Measurements from ENCODE around the gene SAG. TPM values are rescaled to one million over a fixed set of nuclear protein-coding genes. Genes with fewer than 3 reads are reported as not detected.
A peak's percentile ranks its signal among the peaks of the same experiment; 100 is the strongest.

Gene SAG
- total RNA-seq, 4 donors from 2014 or later, result 0.07 TPM; not detected in 3

DNA sequence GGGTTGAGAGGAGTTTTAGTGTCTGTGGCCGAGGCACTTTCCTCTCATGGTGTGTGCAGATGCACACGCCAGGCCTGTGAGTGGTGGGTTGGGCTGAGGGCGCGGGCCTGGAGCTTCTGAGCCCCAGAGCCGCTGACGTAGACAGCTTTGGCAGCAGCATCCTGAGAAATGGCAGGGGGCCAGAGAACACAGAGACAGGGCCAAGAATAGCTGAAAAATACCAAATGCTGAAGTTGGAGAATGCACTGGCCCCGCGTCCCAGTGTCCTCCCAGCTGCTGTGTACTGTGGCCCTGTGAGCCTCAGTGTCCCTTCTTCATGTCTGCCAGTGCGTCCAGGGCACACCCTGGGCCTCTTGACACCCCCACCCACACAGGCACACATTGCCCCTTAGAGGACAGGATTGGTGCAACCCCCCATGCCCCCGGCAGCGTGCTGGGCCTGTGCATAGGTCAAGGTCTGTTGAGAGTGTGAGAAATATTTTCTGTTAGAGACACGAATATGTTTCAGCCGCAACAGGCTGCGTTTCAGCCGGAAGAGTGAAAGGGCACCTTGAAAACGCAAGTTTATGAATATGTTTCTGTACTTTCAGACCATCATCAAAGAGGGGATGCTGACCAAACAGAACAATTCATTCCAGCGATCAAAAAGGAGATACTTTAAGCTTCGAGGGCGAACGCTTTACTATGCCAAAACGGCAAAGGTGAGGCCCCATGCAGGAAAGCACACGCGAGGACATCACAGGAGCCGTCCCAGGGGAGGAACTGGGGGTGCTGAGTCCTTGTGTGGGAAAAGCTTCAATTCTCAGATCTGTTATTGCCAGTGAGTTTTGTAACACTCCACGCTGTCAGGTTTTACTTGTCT is 80.3 kb downstream of the SAG start:
- peak; percentile 94 to 96 for DNase-seq
- Histone ChIP-seq H3K4me1 (peaks cover 0 to 15% of the 10 kb centered on the region in 2 donors), H3K36me3 (no peaks in the 10 kb centered on the region), H3K9me3 (no peaks in the 10 kb centered on the region), H3K4me3 (peak overlapping the region; percentile 6 to 15), H3K27ac (peak overlapping the region; percentile 85 to 89), H3K27me3 (no peaks in the 10 kb centered on the region)
- intact Hi-C loops (cut with DNase I; ENCODE audit: low total_unique reads), result no loop called here
- TF ChIP-seq, protein P1, sequence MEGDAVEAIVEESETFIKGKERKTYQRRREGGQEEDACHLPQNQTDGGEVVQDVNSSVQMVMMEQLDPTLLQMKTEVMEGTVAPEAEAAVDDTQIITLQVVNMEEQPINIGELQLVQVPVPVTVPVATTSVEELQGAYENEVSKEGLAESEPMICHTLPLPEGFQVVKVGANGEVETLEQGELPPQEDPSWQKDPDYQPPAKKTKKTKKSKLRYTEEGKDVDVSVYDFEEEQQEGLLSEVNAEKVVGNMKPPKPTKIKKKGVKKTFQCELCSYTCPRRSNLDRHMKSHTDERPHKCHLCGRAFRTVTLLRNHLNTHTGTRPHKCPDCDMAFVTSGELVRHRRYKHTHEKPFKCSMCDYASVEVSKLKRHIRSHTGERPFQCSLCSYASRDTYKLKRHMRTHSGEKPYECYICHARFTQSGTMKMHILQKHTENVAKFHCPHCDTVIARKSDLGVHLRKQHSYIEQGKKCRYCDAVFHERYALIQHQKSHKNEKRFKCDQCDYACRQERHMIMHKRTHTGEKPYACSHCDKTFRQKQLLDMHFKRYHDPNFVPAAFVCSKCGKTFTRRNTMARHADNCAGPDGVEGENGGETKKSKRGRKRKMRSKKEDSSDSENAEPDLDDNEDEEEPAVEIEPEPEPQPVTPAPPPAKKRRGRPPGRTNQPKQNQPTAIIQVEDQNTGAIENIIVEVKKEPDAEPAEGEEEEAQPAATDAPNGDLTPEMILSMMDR (IDR thresholded peaks at IDR 0.05), result no peak
- peak in 1 of 2 donors; percentile 39 for TF ChIP-seq POLR2A (IDR thresholded peaks at IDR 0.05)

DNA sequence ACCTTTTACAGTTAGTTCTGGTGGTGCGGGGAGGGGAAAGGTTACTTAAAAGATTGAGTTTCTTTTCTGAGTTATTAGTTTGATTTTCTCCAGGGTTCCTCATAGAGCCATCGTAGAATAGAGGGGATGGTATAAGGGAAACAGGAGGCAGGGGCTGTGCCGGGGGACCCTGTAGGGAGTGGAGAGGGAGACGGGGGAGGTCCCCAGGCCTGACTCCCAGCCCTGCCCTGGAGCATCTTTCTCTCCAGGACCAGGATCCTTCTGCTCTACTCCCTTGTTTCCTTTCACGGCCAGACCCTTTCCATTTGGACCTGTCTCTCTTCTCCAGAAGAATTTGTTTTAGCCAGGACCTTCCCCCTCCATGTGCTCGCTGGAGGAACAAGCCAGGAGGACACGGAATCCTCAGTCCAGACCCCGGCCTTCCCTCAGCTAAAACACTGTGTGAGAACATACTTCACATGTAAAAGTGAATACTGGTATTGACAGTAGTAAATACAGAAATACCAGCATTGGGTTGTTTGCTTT is 82.0 kb downstream of the SAG start:
- intact Hi-C loops (cut with DNase I; ENCODE audit: low total_unique reads), result no loop called here
- Histone ChIP-seq H3K36me3 (no peaks in the 10 kb centered on the region), H3K4me1 (peaks cover 0 to 15% of the 10 kb centered on the region in 2 donors), H3K27ac (peak overlapping the region; percentile 85 to 89), H3K4me3 (no peak overlapping the region), H3K9me3 (no peaks in the 10 kb centered on the region), H3K27me3 (no peaks in the 10 kb centered on the region)
- TF ChIP-seq, protein P1 (IDR thresholded peaks at IDR 0.05), result no peak
- TF ChIP-seq POLR2A (IDR thresholded peaks at IDR 0.05), result no peak
- no peak for DNase-seq

DNA sequence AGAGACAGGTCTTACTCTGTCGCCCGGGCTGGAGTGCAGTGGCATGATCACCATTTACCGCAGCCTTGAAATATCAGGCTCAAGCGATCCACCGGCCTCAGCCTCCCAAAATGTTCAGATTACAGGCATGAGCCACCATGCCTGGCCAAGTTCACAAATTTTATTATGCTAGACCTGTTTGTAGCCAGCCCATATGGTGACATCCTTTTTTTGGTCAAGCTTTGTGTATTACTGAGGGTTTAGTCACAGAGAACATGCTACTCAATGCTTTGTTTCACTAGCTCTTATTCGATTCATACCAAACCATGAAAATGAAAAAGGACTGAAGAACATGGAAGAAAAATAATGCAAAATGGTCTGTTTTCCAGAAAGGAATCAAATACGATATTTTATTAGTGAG is 88.1 kb downstream of the SAG start:
- DNase-seq, result no peak
- H3K27me3 ChIP-seq, result no peaks in the 10 kb centered on the region
- H3K4me3 ChIP-seq, result no peak overlapping the region
- H3K4me1 ChIP-seq, result no peaks in the 10 kb centered on the region
- no peak overlapping the region for H3K27ac ChIP-seq
- intact Hi-C loops (cut with DNase I; ENCODE audit: low total_unique reads), result no loop called here
- H3K9me3 ChIP-seq, result no peaks in the 10 kb centered on the region
- TF ChIP-seq POLR2A (IDR thresholded peaks at IDR 0.05), result no peak
- TF ChIP-seq, protein P1 (IDR thresholded peaks at IDR 0.05), result no peak
- H3K36me3 ChIP-seq, result no peaks in the 10 kb centered on the region

Small RNA genes lying within 50 kb of the gene (small RNA-seq; reads per million reads assigned to genes)
- not detected for gene RF00019
- 215 reads per million, percentile 95 among the genes with 10 or more reads in this experiment for gene SCARNA5
- 26.5 reads per million, percentile 92 among the genes with 10 or more reads in this experiment for gene SCARNA6

Other genes starting within 250 kb of the SAG start
- gene INPP5D, start 247.5 kb upstream of the SAG start, total RNA-seq, result 10 to 100 TPM; 14.2 to 37.9 (median 22.3) TPM
- 10 to 100 TPM; 26.2 to 42.9 (median 31.9) TPM for gene ATG16L1, start 56.1 kb upstream of the SAG start, total RNA-seq
- 10 to 100 TPM in 3 of 4 donors, 1 to 10 TPM in 1; 5.0 to 46.1 (median 28.0) TPM for gene DGKD, start 46.7 kb downstream of the SAG start, total RNA-seq

All from uterus (tissue), 4 donors.